GDM1 (cell line): ENCODE results near the gene SH3BP2.

Source experiments
- DNase-seq: peaks from one replicate; lab custom pipeline; 2025; lab: John Stamatoyannopoulos, UW

SH3BP2 gene

DNA sequence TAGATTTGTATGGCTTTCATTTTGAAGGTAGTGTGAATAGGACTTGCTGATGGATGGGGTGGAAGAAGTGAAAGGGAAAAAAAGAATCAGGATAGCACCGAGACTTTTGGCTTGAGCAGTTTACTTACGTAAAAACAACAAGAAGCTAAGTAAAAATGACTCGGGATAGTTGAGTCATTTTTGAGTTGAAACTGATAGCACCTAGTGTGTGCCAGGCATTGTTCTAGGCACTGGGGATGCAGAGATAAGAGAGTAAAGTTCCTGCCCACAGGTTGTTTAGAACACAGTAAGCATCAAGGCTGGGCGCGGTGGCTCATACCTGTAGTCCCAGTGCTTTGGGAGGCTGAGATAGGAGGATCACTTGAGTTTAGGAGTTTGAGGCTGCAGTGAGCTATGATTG, 85.5 kb downstream of the SH3BP2 start:
- no peak for DNase-seq

DNA sequence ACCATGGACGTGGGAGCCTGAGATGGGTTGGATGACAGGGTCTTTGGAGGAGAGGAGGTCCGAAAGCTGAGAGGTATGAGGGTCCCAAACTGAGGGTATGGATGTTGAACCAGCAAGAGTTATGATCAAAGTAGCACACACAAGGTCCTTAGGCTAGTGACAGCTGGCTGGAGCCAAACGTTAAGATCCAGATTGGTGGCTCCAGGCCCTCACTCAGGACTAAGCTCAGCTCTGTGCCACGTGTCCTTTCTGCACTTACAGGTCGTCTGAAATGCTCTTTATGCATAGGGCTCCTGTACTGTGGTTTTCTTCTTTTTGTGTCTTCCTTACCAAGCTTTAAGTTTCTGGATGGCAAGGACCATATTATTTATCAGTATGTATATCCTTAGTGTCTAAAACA, 86.1 kb downstream of the SH3BP2 start:
- DNase-seq = no peak

- DNase-seq = no peak
Measured at GRCh38 chr4:2881431-2881830, 88.5 kb downstream of the SH3BP2 start.

DNA sequence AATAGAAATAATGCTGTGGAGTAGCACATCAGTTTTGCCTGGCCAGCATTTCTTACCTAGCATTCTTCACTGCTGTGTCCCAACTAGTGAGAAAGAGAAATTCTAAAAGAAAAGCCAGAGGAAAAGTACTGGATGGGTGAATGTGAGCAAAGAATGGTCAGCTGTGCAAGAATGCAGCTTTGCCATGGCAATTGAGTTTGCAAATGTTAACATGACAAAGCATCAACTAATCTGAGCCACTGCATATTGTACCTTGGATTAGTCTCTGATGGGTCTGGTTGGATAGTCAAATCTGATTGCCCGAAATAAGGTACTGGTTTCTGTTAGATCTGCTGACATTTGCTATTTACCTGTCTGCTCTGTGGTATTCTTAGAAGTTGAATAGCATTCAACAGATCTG, 89.5 kb downstream of the SH3BP2 start:
- no peak for DNase-seq

DNA sequence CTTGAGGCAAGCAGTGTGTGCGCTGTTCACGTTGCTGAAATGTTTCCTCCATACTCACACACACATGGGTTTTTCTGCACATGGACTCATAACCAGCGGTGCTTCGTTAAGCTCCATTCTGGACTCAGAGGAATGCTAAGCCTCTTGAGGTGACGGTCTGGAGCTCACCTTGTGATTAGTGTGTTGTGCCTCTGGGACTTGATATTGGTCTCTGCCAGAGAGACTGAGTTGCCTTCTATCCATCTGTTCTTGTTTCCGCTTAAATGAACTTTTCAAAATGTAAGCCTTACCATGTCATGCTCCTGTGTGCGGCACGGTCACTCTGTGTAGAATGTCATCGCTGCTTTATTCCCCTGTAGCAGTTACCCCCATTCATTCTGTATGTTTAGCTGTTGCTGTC, 93.3 kb downstream of the SH3BP2 start:
- no peak for DNase-seq

DNA sequence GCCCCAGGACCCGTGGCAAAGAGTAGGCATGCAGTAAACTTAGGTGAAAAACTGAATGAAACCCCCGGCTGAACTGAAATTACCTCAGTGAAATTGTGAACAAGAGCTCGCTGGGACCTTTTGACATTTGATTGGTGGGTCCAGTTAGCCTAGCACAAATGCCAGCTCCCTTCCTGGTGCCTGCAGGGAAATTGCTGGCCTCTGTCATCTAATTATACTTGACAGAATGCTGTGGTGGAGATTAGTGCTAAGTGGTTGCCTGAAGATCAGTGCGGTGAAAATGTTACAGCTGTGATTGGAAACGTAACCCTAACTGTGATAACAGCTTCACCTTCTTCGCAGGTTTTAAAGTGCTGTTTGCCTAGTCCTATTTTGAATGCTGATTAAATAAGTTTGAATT, 93.7 kb downstream of the SH3BP2 start:
- no peak for DNase-seq

DNA sequence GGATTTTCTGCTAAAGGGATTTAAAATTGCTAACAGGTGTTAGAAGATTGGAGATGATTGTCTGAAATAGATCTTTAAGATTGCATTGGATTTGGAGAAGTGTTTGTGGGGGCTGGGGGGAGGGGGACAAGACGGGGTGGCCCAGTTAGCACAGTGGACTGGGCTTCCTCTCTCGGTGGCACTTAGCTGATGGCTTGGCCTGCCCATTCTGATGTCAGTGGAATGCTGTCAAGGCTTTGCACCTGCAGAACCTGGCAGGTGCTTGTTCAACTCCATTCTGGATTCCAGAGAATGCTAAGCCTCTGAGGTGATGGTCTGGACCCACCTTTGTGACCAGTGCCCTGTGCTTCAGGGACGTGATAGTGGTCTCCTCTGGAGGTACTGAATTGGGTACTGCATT, 94.5 kb downstream of the SH3BP2 start:
- no peak for DNase-seq

DNA sequence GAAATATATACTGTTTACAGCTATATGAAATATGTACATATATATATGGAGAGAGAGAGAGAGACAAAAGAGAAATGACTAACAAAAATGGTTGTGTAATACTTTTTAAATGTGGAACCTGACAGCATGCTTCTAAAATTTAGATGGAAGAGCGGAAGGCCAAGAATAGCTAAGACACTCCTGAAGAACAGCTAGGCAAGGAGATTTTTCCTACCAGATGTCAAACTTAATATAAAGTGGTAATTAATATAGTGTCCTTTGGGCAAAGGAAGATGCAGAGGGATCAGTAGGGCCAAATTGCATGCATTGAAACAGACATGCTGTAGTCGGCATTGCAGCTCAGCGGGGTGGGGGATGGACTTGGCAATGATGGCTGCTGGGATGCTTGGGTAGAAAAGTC, 96.0 kb downstream of the SH3BP2 start:
- no peak for DNase-seq
